Breast epithelium (tissue), 4 donors: ENCODE data around the gene REPS2. TPM values are rescaled to one million over a fixed set of nuclear protein-coding genes. Genes with fewer than 3 reads are reported as not detected.

Experiments used
- DNase-seq, 2 donors: peaks; one replicate each; pipeline ENCODE4 v3.0.0-alpha.2; 2019; ENCODE audit warnings: low spot score in 2 of 2
- H3K27ac ChIP-seq, 2 donors: fragments of 200-600 bp; sonication (generic) in 1 of 2; one replicate each; pipeline ENCODE4 v1.5.1; 2016 to 2019; ENCODE audit warnings: mild to moderate bottlenecking in 1 of 2
- H3K27me3 ChIP-seq, 2 donors: fragments of 200-600 bp; sonication (generic) in 1 of 2; one replicate each; pipeline versions ENCODE4 v1.5.1 to v1.6.0; 2017 to 2019; ENCODE audit warnings: control low read depth in 1 of 2, mild to moderate bottlenecking in 1 of 2
- H3K36me3 ChIP-seq: fragments of 200-600 bp; one replicate; pipeline ENCODE4 v1.5.1; 2019
- H3K4me1 ChIP-seq, 2 donors: fragments of 200-600 bp; sonication (generic); one replicate each; pipeline ENCODE4 v1.5.1; 2016 to 2019; ENCODE audit warnings: control low read depth in 1 of 2
- H3K4me3 ChIP-seq, 3 donors: fragments of 200-600 bp; sonication (generic); 1 replicate in 2 of 3; 2 replicates in 1 of 3; pipeline ENCODE4 v1.5.1; 2016 to 2019; ENCODE audit warnings: mild to moderate bottlenecking in 3 of 3, moderate library complexity in 2 of 3
- H3K9me3 ChIP-seq, 2 donors: fragments of 200-600 bp; sonication (generic) in 1 of 2; one replicate each; pipeline ENCODE4 v1.5.1; 2016 to 2019; ENCODE audit warnings: control low read depth in 1 of 2
- POLR2A ChIP-seq: fragments of 450-650 bp; IDR thresholded peaks from one replicate; pipeline ENCODE4 v1.6.1; 2016; ENCODE audit warnings: antibody characterized with exemption, mild to moderate bottlenecking, moderate library complexity
- POLR2AphosphoS5 ChIP-seq, 3 donors: sonication (generic); formaldehyde crosslinking; IDR thresholded peaks; one replicate each; pipeline ENCODE4 v1.6.1; 2017; ENCODE audit warnings: antibody characterized with exemption in 3 of 3
- intact Hi-C: fragments of 100-400 bp; cut with DNase I; formaldehyde crosslinking; loops from one replicate; pipeline ENCODE4 v1.15.1; 2023; ENCODE audit warnings: low total_unique reads
- total RNA-seq, 3 donors: library from RNA; depleted of rRNA; stranded (reverse); fragments of >200 nt; gene quantifications; one replicate each; pipeline ENCODE4 v1.1.0, GENCODE V29; 2016
- TF ChIP-seq, protein P1 (sequence below), 3 donors: fragments of 450-650 bp; IDR thresholded peaks; one replicate each; pipeline ENCODE4 v1.5.1; 2016 to 2017; ENCODE audit warnings: antibody characterized with exemption in 3 of 3, mild to moderate bottlenecking in 3 of 3, moderate library complexity in 3 of 3

Gene REPS2
- total RNA-seq, 3 donors from 2014 or later = 9.6 to 21.4 (median 13.1) TPM

DNA sequence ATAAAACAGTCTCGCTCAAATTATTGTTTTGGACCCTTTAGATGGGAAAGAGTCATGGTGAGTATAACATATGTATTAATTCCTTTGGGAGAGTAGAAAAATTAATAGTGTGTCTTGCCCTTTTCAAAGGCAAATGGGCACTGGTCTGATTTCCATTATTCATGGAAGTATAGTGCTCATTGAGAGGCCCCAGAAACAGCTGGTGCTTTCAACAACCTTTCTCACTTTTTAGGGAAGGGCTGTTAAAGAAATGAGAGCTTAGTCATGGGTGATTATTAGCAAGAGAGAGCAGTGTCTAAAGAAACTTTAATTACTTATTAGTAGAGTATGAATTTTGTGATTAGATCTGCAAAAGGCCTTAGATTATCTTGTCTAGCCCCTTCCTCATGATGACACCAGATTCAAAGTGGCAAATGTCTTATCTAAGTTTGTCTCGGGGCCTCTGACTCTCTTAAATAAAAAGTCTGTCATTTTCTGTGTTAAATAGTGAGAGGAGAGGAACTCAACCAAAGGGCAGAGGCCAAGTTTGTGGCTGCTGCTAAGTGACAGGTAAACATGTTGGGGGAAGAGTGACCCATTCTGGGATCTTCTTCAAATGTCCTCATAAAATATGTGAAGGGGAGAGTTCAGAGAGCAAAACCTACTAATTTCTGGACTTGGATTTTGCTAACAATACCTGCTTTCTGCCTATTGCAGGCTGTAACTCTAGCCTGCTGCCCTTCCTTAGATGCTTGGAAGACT, 110.6 kb downstream of the REPS2 start:
- no peaks in the 10 kb centered on the region for H3K9me3 ChIP-seq
- intact Hi-C loops = no loop called here
- H3K27ac ChIP-seq = no peak overlapping the region
- H3K36me3 ChIP-seq = no peaks in the 10 kb centered on the region
- DNase-seq = no peak
- no peaks in the 10 kb centered on the region for H3K4me1 ChIP-seq
- H3K27me3 ChIP-seq = peaks cover 0 to 16% of the 10 kb centered on the region in 2 donors
- TF ChIP-seq, protein P1, sequence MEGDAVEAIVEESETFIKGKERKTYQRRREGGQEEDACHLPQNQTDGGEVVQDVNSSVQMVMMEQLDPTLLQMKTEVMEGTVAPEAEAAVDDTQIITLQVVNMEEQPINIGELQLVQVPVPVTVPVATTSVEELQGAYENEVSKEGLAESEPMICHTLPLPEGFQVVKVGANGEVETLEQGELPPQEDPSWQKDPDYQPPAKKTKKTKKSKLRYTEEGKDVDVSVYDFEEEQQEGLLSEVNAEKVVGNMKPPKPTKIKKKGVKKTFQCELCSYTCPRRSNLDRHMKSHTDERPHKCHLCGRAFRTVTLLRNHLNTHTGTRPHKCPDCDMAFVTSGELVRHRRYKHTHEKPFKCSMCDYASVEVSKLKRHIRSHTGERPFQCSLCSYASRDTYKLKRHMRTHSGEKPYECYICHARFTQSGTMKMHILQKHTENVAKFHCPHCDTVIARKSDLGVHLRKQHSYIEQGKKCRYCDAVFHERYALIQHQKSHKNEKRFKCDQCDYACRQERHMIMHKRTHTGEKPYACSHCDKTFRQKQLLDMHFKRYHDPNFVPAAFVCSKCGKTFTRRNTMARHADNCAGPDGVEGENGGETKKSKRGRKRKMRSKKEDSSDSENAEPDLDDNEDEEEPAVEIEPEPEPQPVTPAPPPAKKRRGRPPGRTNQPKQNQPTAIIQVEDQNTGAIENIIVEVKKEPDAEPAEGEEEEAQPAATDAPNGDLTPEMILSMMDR (IDR thresholded peaks at IDR 0.05) = no peak
- TF ChIP-seq POLR2A = no peak
- no peak for TF ChIP-seq POLR2AphosphoS5 (IDR thresholded peaks at IDR 0.05)
- H3K4me3 ChIP-seq = no peak overlapping the region

DNA sequence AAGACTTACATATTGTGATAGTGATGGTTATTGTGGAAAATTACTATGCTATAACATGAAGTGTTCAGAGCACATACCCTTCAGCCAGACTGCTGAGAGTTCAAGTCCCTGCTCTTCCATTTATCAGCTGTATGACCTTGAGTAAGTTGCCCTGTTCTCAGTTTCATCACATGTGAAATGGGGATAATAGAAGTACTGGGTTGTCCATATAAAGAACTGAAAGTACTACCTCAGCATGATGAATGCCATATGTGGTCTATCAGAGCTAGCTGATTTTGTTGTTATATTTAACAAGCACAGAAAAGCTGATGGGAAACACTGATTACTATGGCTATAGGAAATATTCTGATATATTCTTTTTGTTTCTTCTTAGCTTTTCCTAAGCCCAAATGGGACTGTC, 115.6 kb downstream of the REPS2 start:
- peaks cover 0 to 17% of the 10 kb centered on the region in 2 donors for H3K27me3 ChIP-seq
- H3K27ac ChIP-seq = no peak overlapping the region
- H3K4me3 ChIP-seq = no peak overlapping the region
- DNase-seq = no peak
- no peaks in the 10 kb centered on the region for H3K4me1 ChIP-seq
- no peaks in the 10 kb centered on the region for H3K9me3 ChIP-seq
- intact Hi-C loops = no loop called here
- H3K36me3 ChIP-seq = no peaks in the 10 kb centered on the region
- TF ChIP-seq POLR2A (no peak), POLR2AphosphoS5 (IDR thresholded peaks at IDR 0.05) (no peak)
- TF ChIP-seq, protein P1 (IDR thresholded peaks at IDR 0.05) = no peak

DNA sequence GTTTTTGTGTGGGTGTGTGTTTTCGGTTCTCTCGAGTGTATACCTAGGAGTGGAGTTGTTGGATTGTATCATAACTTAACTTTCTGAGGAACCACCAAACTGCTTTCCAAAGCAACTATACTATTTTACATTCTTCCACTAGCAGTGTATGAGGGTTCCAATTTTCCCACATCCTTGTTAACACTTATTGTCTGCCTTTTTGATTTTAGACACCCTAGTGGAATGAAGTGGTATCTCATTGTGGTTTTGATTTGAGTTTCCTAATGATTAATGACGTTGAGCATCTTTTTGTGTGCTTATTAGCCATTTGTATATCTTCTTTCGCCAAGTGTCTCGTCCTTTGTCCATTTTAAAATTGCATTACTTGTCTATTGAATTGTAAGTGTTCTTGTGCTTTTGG, 118.6 kb downstream of the REPS2 start:
- no peaks in the 10 kb centered on the region for H3K9me3 ChIP-seq
- H3K27ac ChIP-seq = no peak overlapping the region
- intact Hi-C loops = no loop called here
- no peaks in the 10 kb centered on the region for H3K36me3 ChIP-seq
- no peak overlapping the region for H3K4me3 ChIP-seq
- TF ChIP-seq POLR2A (no peak), POLR2AphosphoS5 (IDR thresholded peaks at IDR 0.05) (no peak)
- TF ChIP-seq, protein P1 (IDR thresholded peaks at IDR 0.05) = no peak
- H3K27me3 ChIP-seq = peaks cover 0 to 33% of the 10 kb centered on the region in 2 donors
- H3K4me1 ChIP-seq = no peaks in the 10 kb centered on the region
- DNase-seq = no peak

DNA sequence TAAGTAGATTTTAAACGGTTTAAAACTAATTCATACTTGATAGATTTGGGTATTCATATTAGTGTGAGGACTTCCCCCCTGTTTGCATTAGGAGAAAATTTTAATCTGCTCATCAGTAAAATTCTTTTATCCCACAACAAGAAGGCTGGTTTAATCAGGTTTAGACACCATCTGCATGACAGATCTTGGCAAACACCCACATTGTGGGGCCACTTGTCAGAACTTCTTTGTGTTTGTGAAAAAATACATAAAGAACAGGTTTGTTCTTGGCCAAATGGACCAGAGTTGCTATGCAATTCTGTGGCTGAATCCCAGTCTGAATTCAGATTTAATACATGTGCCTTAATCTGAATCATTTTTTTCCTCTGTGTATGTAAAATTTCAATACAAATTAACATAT, 121.1 kb downstream of the REPS2 start:
- H3K27me3 ChIP-seq = peaks cover 0 to 40% of the 10 kb centered on the region in 2 donors
- H3K9me3 ChIP-seq = no peaks in the 10 kb centered on the region
- H3K4me3 ChIP-seq = no peak overlapping the region
- H3K27ac ChIP-seq = no peak overlapping the region
- H3K4me1 ChIP-seq = no peaks in the 10 kb centered on the region
- H3K36me3 ChIP-seq = no peaks in the 10 kb centered on the region
- DNase-seq = no peak
- TF ChIP-seq, protein P1 (IDR thresholded peaks at IDR 0.05) = no peak
- TF ChIP-seq POLR2AphosphoS5 (IDR thresholded peaks at IDR 0.05) (no peak), POLR2A (no peak)
- intact Hi-C loops = no loop called here

DNA sequence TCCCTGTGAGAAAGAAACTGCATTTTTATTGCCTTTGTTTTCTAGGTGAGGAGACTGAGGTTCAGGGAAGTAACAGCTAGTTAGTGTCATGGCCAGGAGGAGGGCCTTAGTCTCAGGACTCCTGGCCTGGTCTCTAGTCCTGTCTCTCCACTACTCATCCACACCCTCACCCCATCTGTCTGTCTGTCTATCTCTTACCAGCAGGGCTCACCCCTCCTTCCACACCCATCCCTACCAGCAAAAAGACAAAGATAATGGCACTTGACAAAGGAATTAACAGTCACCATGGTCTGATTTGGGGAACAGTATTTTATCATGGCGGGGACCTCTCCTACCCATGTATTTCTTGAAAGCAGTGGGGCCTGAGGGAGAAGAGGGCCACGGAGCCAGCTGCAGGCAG, 125.8 kb downstream of the REPS2 start:
- Histone ChIP-seq H3K9me3 (no peaks in the 10 kb centered on the region), H3K27ac (no peak overlapping the region), H3K4me3 (no peak overlapping the region), H3K4me1 (no peaks in the 10 kb centered on the region), H3K36me3 (no peaks in the 10 kb centered on the region), H3K27me3 (peaks cover 0 to 58% of the 10 kb centered on the region in 2 donors)
- DNase-seq = no peak
- intact Hi-C loops = no loop called here
- TF ChIP-seq POLR2A (no peak), POLR2AphosphoS5 (IDR thresholded peaks at IDR 0.05) (no peak)
- TF ChIP-seq, protein P1 (IDR thresholded peaks at IDR 0.05) = no peak
